Fibroblast of lung (primary cell): ENCODE results near the gene IGFBP1.
"Not testable (repeated sequence)": the region's sequence is repeated elsewhere in the genome, so short reads cannot be mapped to it uniquely, and the experiment has no call there.

Experiments used
- EZH2 ChIP-seq: IDR thresholded peaks from 2 replicates; pipeline ENCODE4 v1.5.1; 2012; ENCODE audit warnings: low read length, control low read depth, mild to moderate bottlenecking; ENCODE audit errors: missing control alignments
- TF ChIP-seq, protein P1 (sequence below), 2 donors: IDR thresholded peaks in 1 of 2; conservative IDR thresholded peaks in 1 of 2; 1 replicate in 1 of 2; 2 replicates in 1 of 2; pipeline ENCODE4 v1.5.1; 2011 to 2012; ENCODE audit warnings: low read length in 2 of 2, control low read depth in 1 of 2, inconsistent platforms in 1 of 2, low read depth in 1 of 2, mild to moderate bottlenecking in 1 of 2

GRCh38 chr7:45852984-45853383 lies 35.3 kb upstream of the IGFBP1 start:
- TF ChIP-seq, protein P1, sequence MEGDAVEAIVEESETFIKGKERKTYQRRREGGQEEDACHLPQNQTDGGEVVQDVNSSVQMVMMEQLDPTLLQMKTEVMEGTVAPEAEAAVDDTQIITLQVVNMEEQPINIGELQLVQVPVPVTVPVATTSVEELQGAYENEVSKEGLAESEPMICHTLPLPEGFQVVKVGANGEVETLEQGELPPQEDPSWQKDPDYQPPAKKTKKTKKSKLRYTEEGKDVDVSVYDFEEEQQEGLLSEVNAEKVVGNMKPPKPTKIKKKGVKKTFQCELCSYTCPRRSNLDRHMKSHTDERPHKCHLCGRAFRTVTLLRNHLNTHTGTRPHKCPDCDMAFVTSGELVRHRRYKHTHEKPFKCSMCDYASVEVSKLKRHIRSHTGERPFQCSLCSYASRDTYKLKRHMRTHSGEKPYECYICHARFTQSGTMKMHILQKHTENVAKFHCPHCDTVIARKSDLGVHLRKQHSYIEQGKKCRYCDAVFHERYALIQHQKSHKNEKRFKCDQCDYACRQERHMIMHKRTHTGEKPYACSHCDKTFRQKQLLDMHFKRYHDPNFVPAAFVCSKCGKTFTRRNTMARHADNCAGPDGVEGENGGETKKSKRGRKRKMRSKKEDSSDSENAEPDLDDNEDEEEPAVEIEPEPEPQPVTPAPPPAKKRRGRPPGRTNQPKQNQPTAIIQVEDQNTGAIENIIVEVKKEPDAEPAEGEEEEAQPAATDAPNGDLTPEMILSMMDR (conservative IDR thresholded peaks at IDR 0.05 in 1 of 2, IDR thresholded peaks at IDR 0.05 in 1 of 2; ENCODE audit: low read depth in 1 of 2, low read length in 2 of 2): not testable (repeated sequence)
- TF ChIP-seq EZH2: not testable (repeated sequence)
